ENCODE data around the gene EPG5.
"Not testable (repeated sequence)": the region's sequence is repeated elsewhere in the genome, so short reads cannot be mapped to it uniquely, and the experiment has no call there.

Gene EPG5

GRCh38 chr18:45962866-45963265, 4.3 kb downstream of the EPG5 start:
- H3K4me3 ChIP-seq (replicated peaks; ENCODE audit: insufficient read depth, low read length) = no peak overlapping the region
- no peaks in the 10 kb centered on the region for H3K27me3 ChIP-seq (ENCODE audit: insufficient read depth, poor library complexity, severe bottlenecking)
- TF ChIP-seq CTCF (IDR thresholded peaks at IDR 0.05; ENCODE audit: insufficient read depth, low read length) = no peak
- peak in 1 of 2 experiments; percentile 27 for DNase-seq (ENCODE audit: low read depth in 1 of 2, low spot score in 1 of 2)
- peak overlapping the region; percentile 56 for H3K27ac ChIP-seq (replicated peaks)

GRCh38 chr18:45962461-45962860, 4.7 kb downstream of the EPG5 start:
- no peak for TF ChIP-seq POLR2AphosphoS5 (IDR thresholded peaks at IDR 0.05; ENCODE audit: low read depth)
- peak; percentile 73; the same call in 1 of the 2 replicates for TF ChIP-seq SPI1 (IDR thresholded peaks at IDR 0.05; ENCODE audit: borderline replicate concordance, low read depth)
- peak overlapping the region; percentile 56 for H3K27ac ChIP-seq (replicated peaks)
- H3K27me3 ChIP-seq (ENCODE audit: insufficient read depth, poor library complexity, severe bottlenecking) = no peaks in the 10 kb centered on the region
- H3K4me3 ChIP-seq (replicated peaks; ENCODE audit: insufficient read depth, low read length) = no peak overlapping the region
- DNase-seq (ENCODE audit: low read depth in 1 of 2, low spot score in 1 of 2) = peak; percentile 63 to 79

- not testable (repeated sequence) for DNase-seq (ENCODE audit: low read depth in 1 of 2, low spot score in 1 of 2); H3K27ac ChIP-seq (replicated peaks); H3K4me3 ChIP-seq (replicated peaks; ENCODE audit: insufficient read depth, low read length); H3K27me3 ChIP-seq (ENCODE audit: insufficient read depth, poor library complexity, severe bottlenecking)
Observed at GRCh38 chr18:45959484-45959883, 7.6 kb downstream of the EPG5 start.

- Histone ChIP-seq H3K4me3 (replicated peaks; ENCODE audit: insufficient read depth, low read length) (no peak overlapping the region), H3K27ac (replicated peaks) (no peak overlapping the region), H3K27me3 (ENCODE audit: insufficient read depth, poor library complexity, severe bottlenecking) (no peaks in the 10 kb centered on the region)
- DNase-seq (ENCODE audit: low read depth in 1 of 2, low spot score in 1 of 2) = no peak
- TF ChIP-seq POLR2AphosphoS5 (IDR thresholded peaks at IDR 0.05; ENCODE audit: low read depth) (no peak), GABPA (IDR thresholded peaks at IDR 0.05; ENCODE audit: low read depth) (no peak), SPI1 (IDR thresholded peaks at IDR 0.05; ENCODE audit: borderline replicate concordance, low read depth) (no peak), REST (IDR thresholded peaks at IDR 0.05; ENCODE audit: insufficient replicate concordance, low read depth) (no peak), CTCF (IDR thresholded peaks at IDR 0.05; ENCODE audit: insufficient read depth, low read length) (no peak)
Observed at GRCh38 chr18:45958730-45959129, 8.4 kb downstream of the EPG5 start.

- Histone ChIP-seq H3K4me3 (replicated peaks; ENCODE audit: insufficient read depth, low read length) (no peak overlapping the region), H3K27ac (replicated peaks) (no peak overlapping the region), H3K27me3 (ENCODE audit: insufficient read depth, poor library complexity, severe bottlenecking) (no peaks in the 10 kb centered on the region)
- DNase-seq (ENCODE audit: low read depth in 1 of 2, low spot score in 1 of 2) = no peak
- no peak for TF ChIP-seq POLR2AphosphoS5 (IDR thresholded peaks at IDR 0.05; ENCODE audit: low read depth)
- TF ChIP-seq SPI1 (IDR thresholded peaks at IDR 0.05; ENCODE audit: borderline replicate concordance, low read depth) = no peak
- no peak for TF ChIP-seq REST (IDR thresholded peaks at IDR 0.05; ENCODE audit: insufficient replicate concordance, low read depth)
- no peak for TF ChIP-seq GABPA (IDR thresholded peaks at IDR 0.05; ENCODE audit: low read depth)
- no peak for TF ChIP-seq CTCF (IDR thresholded peaks at IDR 0.05; ENCODE audit: insufficient read depth, low read length)
Observed at GRCh38 chr18:45958027-45958426, 9.1 kb downstream of the EPG5 start.
